ENCODE measurements around the gene DAP3. TPM values are rescaled to one million over a fixed set of nuclear protein-coding genes. Genes with fewer than 3 reads are reported as not detected.
"Not testable (repeated sequence)": the region's sequence is repeated elsewhere in the genome, so short reads cannot be mapped to it uniquely, and the experiment has no call there.

DAP3 gene
- 153 TPM for polyA plus RNA-seq (ENCODE audit: insufficient read length)
- long read RNA-seq, donor 1, transcript DAP3-202 (13 exons, 2,089 nt), result major isoform, 17 of 68 reads
- long read RNA-seq, donor 1, transcript DAP3-216 (2 exons, 679 nt), result minor isoform, 16 of 68 reads
- long read RNA-seq, donor 1, partial matches to known transcripts, result 26 of 68 reads
- long read RNA-seq, donor 1, other reads (novel, unspliced or antisense), result 0 of 68 reads
- long read RNA-seq, donor 2, transcript DAP3-216 (2 exons, 679 nt), result major isoform, 11 of 44 reads
- long read RNA-seq, donor 2, transcript DAP3-202 (13 exons, 2,089 nt), result major isoform, 11 of 44 reads
- long read RNA-seq, donor 2, partial matches to known transcripts, result 20 of 44 reads
- long read RNA-seq, donor 2, other reads (novel, unspliced or antisense), result 0 of 44 reads
- long read RNA-seq, donor 3, transcript DAP3-216 (2 exons, 679 nt), result major isoform, 15 of 36 reads
- long read RNA-seq, donor 3, transcript DAP3-202 (13 exons, 2,089 nt), result minor isoform, 10 of 36 reads
- long read RNA-seq, donor 3, partial matches to known transcripts, result 7 of 36 reads
- long read RNA-seq, donor 3, other reads (novel, unspliced or antisense), result 0 of 36 reads
- long read RNA-seq, donor 4, partial matches to known transcripts, result 8 of 10 reads
- long read RNA-seq, donor 4, other reads (novel, unspliced or antisense), result 0 of 10 reads
- long read RNA-seq, donor 5, transcript DAP3-201 (13 exons, 1,649 nt), result minor isoform, 5 of 82 reads
- long read RNA-seq, donor 5, transcript DAP3-202 (13 exons, 2,089 nt), result minor isoform, 19 of 82 reads
- long read RNA-seq, donor 5, transcript DAP3-216 (2 exons, 679 nt), result major isoform, 24 of 82 reads
- long read RNA-seq, donor 5, partial matches to known transcripts, result 25 of 82 reads
- long read RNA-seq, donor 5, other reads (novel, unspliced or antisense), result 0 of 82 reads
- long read RNA-seq, donor 6, transcript DAP3-209 (4 exons, 729 nt), result minor isoform, 6 of 63 reads
- long read RNA-seq, donor 6, transcript DAP3-202 (13 exons, 2,089 nt), result minor isoform, 13 of 63 reads
- long read RNA-seq, donor 6, transcript DAP3-216 (2 exons, 679 nt), result major isoform, 19 of 63 reads
- long read RNA-seq, donor 6, partial matches to known transcripts, result 20 of 63 reads
- long read RNA-seq, donor 6, other reads (novel, unspliced or antisense), result 0 of 63 reads
- long read RNA-seq, donor 7, transcript DAP3-216 (2 exons, 679 nt), result major isoform, 26 of 81 reads
- long read RNA-seq, donor 7, transcript DAP3-201 (13 exons, 1,649 nt), result minor isoform, 5 of 81 reads
- long read RNA-seq, donor 7, transcript DAP3-202 (13 exons, 2,089 nt), result minor isoform, 19 of 81 reads
- long read RNA-seq, donor 7, transcript DAP3-209 (4 exons, 729 nt), result minor isoform, 6 of 81 reads
- long read RNA-seq, donor 7, partial matches to known transcripts, result 20 of 81 reads
- long read RNA-seq, donor 7, other reads (novel, unspliced or antisense), result 0 of 81 reads
- long read RNA-seq, donor 8, transcript DAP3-202 (13 exons, 2,089 nt), result major isoform, 7 of 17 reads
- long read RNA-seq, donor 8, transcript DAP3-216 (2 exons, 679 nt), result minor isoform, 6 of 17 reads
- long read RNA-seq, donor 8, partial matches to known transcripts, result 0 of 17 reads
- long read RNA-seq, donor 8, other reads (novel, unspliced or antisense), result 0 of 17 reads

DNA sequence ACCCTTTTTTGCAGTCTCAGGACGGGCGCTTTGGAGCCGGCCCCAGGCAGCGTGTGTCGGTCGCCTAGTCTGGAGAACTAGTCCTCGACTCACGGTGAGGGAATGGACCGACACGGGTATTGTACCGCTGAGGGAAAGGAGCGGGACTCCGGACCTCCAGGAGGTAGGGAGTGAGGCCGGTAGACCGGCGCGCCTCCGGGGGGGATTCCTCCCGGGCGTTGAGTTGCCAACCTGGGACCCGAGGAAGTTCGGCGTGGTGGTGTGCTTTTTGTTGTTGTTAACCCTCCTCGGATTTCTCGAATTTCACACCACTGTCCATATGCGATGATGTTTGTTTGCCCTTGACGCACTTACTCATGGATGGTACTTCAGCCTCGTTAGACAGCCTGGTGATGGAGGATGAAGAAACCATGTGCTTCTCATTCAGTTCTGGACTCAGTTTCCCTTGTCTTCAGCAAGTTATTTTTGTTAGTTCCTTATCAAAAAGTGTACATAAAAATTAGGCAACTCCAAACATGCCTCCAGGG lies at the start of gene DAP3:
Gene DAP3, plus strand, starts transcription at position 11 of the 527 bp plus-strand sequence. CDS start 20,689 bp downstream, outside the sequence.
- not testable (repeated sequence) for DNase-seq

GRCh38 chr1:155640367-155640766 lies 48.5 kb upstream of the DAP3 start:
- DNase-seq, result no peak

DNA sequence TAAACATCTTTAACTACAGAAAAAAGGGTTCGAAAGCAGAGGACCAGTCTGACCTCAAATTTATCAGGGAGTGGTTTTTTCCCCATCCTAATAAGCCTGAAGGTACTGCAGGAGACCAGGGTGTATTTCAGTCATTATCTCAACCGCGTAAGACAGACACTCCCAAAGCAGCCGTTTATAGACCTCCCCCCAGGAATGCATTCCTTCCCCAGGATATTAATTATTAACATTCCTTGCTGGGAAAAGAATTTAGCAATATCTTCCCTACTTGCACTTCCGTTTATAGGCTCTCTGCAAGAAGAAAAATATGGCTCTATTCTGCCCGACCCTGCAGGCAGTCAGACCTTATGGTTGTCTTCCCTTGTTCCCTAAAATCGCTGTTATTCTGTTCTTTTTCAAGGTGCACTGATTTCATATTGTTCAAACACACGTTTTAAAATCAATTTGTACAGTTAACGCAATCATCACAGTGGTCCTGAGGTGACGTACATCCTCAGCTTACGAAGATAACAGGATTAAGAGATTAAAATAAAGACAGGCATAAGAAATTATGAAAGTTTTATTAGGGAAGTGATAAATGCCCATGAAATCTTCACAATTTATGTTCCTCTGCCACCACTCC lies 46.2 kb upstream of the DAP3 start:
- not testable (repeated sequence) for DNase-seq

DNA sequence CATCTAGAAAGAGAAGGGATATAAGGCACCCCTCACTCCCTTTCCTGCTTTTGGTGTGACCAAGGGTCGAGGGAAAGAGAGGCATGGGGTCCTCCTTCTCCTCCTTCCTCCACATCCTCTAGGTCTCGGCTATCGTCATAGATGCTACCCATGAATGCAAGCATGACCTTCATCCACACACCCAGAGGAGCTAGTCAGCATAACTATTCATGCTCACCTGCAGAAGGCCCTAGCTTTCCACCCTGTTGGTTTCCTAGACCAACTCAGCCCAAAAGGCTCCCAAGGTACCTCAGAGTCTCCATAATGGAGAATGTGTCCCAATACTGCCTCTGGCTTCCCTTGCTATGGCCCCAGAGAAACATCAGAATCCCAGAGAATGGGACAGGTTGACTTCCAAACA lies 45.7 kb upstream of the DAP3 start:
- no peak for DNase-seq

GRCh38 chr1:155645034-155645598 lies 43.8 kb upstream of the DAP3 start:
- no peak for DNase-seq

GRCh38 chr1:155645648-155646047 lies 43.2 kb upstream of the DAP3 start:
- DNase-seq, result no peak

- DNase-seq, result no peak
Observed at GRCh38 chr1:155646307-155646706, 42.6 kb upstream of the DAP3 start.

DNA sequence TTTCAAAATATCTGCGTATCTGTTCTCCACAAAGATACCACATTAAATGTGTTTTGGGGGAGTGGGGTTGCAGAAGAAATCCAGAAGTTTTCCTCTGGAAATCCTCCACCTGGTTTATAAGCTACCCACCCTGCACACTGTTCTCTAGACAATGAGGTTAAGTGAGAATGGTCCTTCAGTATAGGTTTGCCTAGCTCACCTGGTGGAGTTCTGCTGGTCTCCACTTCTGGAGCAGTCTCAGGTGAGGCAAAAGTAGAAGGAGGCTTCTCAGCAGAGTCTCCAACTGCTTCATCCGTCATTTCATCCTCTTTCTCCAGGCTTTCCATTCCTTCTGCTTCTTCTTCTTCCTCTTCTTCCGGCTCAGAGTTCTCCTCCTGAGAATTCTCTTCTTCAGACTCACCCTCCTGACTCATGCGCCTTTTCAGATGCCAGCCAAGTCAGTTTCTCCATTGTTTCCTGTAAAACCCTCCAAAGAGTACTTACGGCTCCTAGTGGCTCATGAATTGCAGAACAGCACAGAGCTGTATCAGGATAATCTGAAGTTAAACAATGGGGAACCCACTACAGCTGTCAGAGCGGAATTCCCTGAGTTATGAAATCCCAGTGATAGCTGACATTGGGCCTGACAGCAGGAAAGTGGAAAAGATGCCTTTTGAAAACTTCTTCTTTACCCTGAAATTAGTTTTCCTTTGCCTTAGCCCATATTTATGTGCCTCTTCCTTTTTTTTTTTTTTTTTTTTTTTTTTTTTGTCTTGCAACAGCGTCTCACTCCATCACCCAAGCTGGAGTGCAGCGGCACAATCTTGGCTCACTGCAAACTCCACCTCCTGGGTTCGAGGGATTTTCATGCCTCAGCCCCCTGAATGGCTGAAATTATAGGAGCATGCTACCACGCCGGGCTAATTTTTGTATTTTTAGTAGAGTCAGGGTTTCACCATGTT lies 40.4 kb upstream of the DAP3 start:
- no peak for DNase-seq

- DNase-seq, result no peak
Observed at GRCh38 chr1:155649676-155650075, 39.2 kb upstream of the DAP3 start.

- no peak for DNase-seq
Observed at GRCh38 chr1:155650231-155650757, 38.6 kb upstream of the DAP3 start.

DNA sequence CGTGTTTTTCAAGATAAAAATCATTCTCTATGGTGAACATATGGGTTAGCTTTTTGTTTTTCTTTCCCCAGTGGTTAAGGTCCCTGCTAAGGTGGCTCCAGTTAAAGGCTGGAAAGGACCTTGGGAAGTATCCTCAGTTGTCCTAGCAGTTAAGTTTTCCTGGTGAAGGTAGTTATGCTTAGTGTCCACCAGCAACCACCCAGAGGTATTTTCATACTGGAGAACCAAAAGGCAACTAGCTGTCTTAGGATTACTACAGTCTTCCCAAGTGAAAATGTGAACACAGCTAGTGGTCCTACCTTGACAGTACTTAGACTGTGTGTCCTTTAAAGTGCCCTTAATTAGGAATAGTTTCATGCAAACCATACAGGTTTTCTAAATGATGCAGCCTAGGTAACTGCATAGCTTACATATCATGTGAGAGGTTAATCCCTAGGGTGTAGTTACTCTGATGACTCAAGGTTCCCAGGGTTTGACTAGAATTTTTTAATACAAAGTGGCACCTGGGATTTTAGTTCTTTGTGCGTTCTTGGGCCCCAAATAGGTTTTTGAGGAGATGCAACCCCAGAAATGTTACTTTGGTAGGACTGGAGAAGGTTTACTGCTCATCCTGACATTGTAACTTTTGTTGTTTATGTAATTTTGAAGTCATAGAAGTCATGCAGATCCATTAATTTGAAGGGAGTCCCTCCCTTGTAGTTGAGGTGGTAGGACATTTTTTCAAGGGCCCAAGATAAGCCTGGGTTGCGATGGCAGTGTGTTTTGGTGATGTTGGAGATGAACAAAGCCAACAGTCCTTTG lies 36.8 kb upstream of the DAP3 start:
- DNase-seq, result no peak

DNA sequence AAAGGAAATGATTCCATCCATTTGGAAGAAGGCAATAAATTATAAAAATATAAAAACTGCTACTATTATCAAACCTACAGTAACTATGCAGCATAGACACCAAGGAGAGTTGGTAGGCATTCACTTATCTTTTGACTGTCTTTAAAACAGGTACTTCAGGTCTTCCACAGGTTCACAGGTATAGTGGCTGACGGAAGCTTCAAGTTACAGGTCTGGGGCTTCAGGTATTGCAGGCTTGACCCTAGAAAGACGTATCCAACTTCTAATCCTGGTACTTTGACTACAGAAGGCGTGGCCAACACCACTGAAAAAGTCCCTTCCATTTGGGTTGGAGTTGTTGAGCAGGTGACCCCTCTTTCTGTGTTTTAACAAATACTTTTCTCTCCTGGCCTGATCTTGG lies 35.9 kb upstream of the DAP3 start:
- DNase-seq, result no peak

GRCh38 chr1:155657463-155657862 lies 31.4 kb upstream of the DAP3 start:
- no peak for DNase-seq

GRCh38 chr1:155661239-155661638 lies 27.7 kb upstream of the DAP3 start:
- not testable (repeated sequence) for DNase-seq

DNA sequence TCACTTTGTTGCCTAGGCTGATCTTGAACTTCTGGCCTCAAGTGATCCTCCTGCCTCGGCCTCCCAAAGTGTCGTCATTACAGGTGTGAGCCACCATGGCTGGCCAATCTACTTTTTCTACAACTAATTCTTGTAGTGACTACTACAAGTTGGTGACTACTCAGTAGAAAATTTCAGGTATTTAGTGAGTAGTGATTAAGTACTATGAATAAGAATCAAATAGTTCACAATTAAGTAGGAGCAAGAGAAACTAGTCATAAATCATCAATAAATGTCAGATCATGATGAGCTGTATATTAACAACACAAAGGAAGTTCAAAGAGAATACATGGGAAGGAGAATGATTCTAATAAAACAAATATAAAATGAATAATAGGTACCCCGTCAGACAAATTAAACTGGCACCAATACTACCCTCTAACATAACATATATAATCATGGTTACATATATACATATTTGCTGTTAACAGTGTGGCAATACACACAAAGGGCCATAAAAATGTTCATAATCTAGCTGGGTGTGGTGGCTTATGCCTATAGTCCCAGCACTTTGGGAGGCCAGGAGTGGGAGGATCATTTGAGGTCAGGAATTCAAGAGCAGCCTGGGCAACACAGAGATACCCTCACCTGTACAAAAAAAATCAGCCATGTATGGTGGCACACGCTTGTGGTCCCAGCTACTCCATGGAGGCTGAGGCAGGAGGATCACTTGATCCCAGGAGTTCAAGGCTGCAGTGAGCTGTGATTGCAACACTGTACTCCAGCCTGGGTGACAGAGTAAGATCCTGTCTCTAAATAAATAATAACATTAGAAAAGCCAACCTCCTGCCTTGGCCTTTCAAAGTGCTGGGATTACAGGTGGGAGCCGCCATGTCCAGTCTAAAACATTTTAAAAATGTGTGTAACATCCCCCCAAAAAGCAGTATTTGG lies 19.4 kb upstream of the DAP3 start:
- no peak for DNase-seq

GRCh38 chr1:155671750-155672149 lies 17.1 kb upstream of the DAP3 start:
- no peak for DNase-seq

DNA sequence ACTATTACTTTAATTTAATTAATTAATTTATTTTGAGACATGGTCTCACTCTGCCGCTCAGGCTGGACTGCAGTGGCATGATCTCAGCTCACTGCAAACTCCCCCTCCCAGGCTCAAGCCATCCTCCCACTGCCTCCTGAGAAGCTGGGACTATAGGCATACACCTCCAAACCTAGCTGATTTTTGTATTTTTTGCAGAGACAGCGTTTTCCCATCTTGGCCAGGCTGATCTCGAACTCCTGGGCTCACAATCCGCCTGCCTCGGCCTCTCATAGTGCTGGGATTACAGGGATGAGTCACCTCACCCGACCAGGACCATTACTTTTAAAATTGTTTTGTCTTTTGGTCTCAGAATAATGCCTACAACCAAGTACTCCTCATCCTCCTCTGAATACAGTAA lies 15.9 kb upstream of the DAP3 start:
- DNase-seq, result no peak

Measured in left kidney (tissue), 8 donors.